GM12878 (cell line): ENCODE data around the gene CD244. TPM values are rescaled to one million over a fixed set of nuclear protein-coding genes. Genes with fewer than 3 reads are reported as not detected.
A peak's percentile ranks its signal among the peaks of the same experiment; 100 is the strongest.

Source experiments
- ATAC-seq: fragments of 200-7000 bp; cut with Tn5 transposase; 3 replicates; pipeline ENCODE4 v1.9.1; 2020; ENCODE audit warnings: mild to moderate bottlenecking, moderate library complexity
- BruUV-seq: library from RNA; stranded (reverse); fragments of 400-500 nt; replicated peaks from 2 replicates; lab custom pipeline; 2021; lab: Mats Ljungman, UMichigan
- CTCF ChIA-PET: fragments of 300-600 bp; sonication (Branson Sonifier 250); formaldehyde crosslinking; extraction: SDS; loops from one replicate; lab custom pipeline; 2021; ENCODE audit warnings: inconsistent platforms; lab: Yijun Ruan, JAX
- POLR2A ChIA-PET: fragments of 350-600 bp; formaldehyde crosslinking; extraction: SDS; loops from one replicate; lab custom pipeline; 2021; ENCODE audit warnings: inconsistent platforms; lab: Charles Lee
- RAD21 ChIA-PET: fragments of 300-600 bp; sonication (Branson Sonifier 250); formaldehyde crosslinking; loops from one replicate; lab custom pipeline; 2023; ENCODE audit warnings: antibody characterized with exemption; ENCODE audit not compliant: unreplicated experiment; lab: Charles Lee
- SMC1A ChIA-PET: fragments of 300-600 bp; sonication (Branson Sonifier 250); formaldehyde crosslinking; loops from one replicate; lab custom pipeline; 2023; ENCODE audit not compliant: unreplicated experiment, uncharacterized antibody; lab: Charles Lee
- DNase-seq: peaks from one replicate; pipeline ENCODE4 v3.0.0-alpha.2; 2011; ENCODE audit warnings: low read depth, low spot score
- FAIRE-seq: peaks from 3 replicates; lab custom pipeline; 2011; peaks lifted over from hg19 to GRCh38; lab: Jason Lieb, UNC
- H2AFZ ChIP-seq: 2 replicates; pipeline ENCODE4 v1.6.0; 2011; ENCODE audit warnings: low read depth, low read length, control low read depth; ENCODE audit not compliant: control insufficient read depth
- H3K27ac ChIP-seq: 2 replicates; pipeline ENCODE4 v1.5.1; 2011; ENCODE audit warnings: control low read depth; ENCODE audit not compliant: control insufficient read depth, insufficient read depth
- H3K27me3 ChIP-seq, 2 experiments: replicated peaks in 1 of 2; 2 replicates each; pipeline versions ENCODE4 v1.6.0 to v1.6.1; 2011; ENCODE audit warnings: low read length in 1 of 2; ENCODE audit not compliant: control insufficient read depth in 2 of 2, insufficient read depth in 2 of 2
- H3K36me3 ChIP-seq, 2 experiments: 2 replicates each; pipeline ENCODE4 v1.5.1; 2011; ENCODE audit warnings: low read length in 1 of 2; ENCODE audit not compliant: control insufficient read depth in 2 of 2, insufficient read depth in 2 of 2
- H3K4me1 ChIP-seq: 2 replicates; pipeline ENCODE4 v1.6.1; 2011; ENCODE audit warnings: mild to moderate bottlenecking, low read length, moderate library complexity, mixed read lengths; ENCODE audit not compliant: control insufficient read depth, insufficient read depth
- H3K4me2 ChIP-seq: 2 replicates; pipeline ENCODE4 v1.6.0; 2011; ENCODE audit warnings: control low read depth; ENCODE audit not compliant: control insufficient read depth, insufficient read depth
- H3K4me3 ChIP-seq: fragments of 200-600 bp; sonication (generic); 2 replicates; pipeline ENCODE4 v1.5.1; 2016
- H3K79me2 ChIP-seq: 2 replicates; pipeline ENCODE4 v1.6.0; 2011; ENCODE audit warnings: low read length; ENCODE audit not compliant: control insufficient read depth, insufficient read depth
- H3K9ac ChIP-seq: 2 replicates; pipeline ENCODE4 v1.8.0; 2011; ENCODE audit warnings: low read length, control low read depth, mixed read lengths; ENCODE audit not compliant: control insufficient read depth, insufficient read depth
- H3K9me3 ChIP-seq: replicated peaks from 3 replicates; pipeline ENCODE4 v1.5.1; 2011; ENCODE audit warnings: mild to moderate bottlenecking, low read length; ENCODE audit not compliant: control insufficient read depth, insufficient read depth
- H4K20me1 ChIP-seq: 2 replicates; pipeline ENCODE4 v1.6.0; 2011; ENCODE audit not compliant: control insufficient read depth, insufficient read depth
- BACH1 ChIP-seq: fragments of 450-650 bp; IDR thresholded peaks from 2 replicates; pipeline ENCODE4 v1.6.1; 2017; ENCODE audit warnings: mild to moderate bottlenecking, borderline replicate concordance
- BRCA1 ChIP-seq: IDR thresholded peaks from 2 replicates; pipeline ENCODE4 v1.6.1; 2011; ENCODE audit warnings: low read depth, low read length, improper control_type of control experiment
- CHD1 ChIP-seq: IDR thresholded peaks from 2 replicates; pipeline ENCODE4 v1.6.1; 2012; ENCODE audit warnings: low read depth, low read length, improper control_type of control experiment
- CREB1 ChIP-seq: IDR thresholded peaks from 2 replicates; pipeline ENCODE4 v1.6.1; 2012; ENCODE audit warnings: low read depth, mild to moderate bottlenecking, inconsistent platforms
- E2F8 ChIP-seq: fragments of 450-650 bp; IDR thresholded peaks from 2 replicates; pipeline ENCODE4 v1.6.1; 2018; ENCODE audit warnings: mild to moderate bottlenecking, low read depth, moderate library complexity; ENCODE audit not compliant: partially characterized antibody
- ESRRA ChIP-seq: IDR thresholded peaks from 2 replicates; pipeline ENCODE4 v1.6.1; 2012; ENCODE audit warnings: mild to moderate bottlenecking, low read length, improper control_type of control experiment
- FOS ChIP-seq: IDR thresholded peaks from 3 replicates; pipeline ENCODE4 v1.6.1; 2011; ENCODE audit warnings: borderline replicate concordance; ENCODE audit not compliant: insufficient read length; ENCODE audit errors: extremely low read depth
- NFIC ChIP-seq: IDR thresholded peaks from 2 replicates; pipeline ENCODE4 v1.6.1; 2012; ENCODE audit warnings: low read depth, mild to moderate bottlenecking, inconsistent platforms, low read length, moderate library complexity
- RBBP5 ChIP-seq: fragments of 200-600 bp; sonication (generic); conservative IDR thresholded peaks from 2 replicates; pipeline ENCODE4 v1.6.1; 2016
- ZNF274 ChIP-seq: IDR thresholded peaks from one replicate; pipeline ENCODE4 v1.8.0; 2011; ENCODE audit not compliant: insufficient read length, insufficient read depth
- ZZZ3 ChIP-seq: IDR thresholded peaks from 2 replicates; pipeline ENCODE4 v1.6.1; 2011; ENCODE audit warnings: low read depth; ENCODE audit not compliant: control insufficient read depth, insufficient read length
- WGBS: methylation state at CpG from one replicate; pipeline ENCODE4 v1.1.6; 2016; ENCODE audit warnings: low lambda C conversion rate; ENCODE audit not compliant: insufficient replicate concordance, insufficient coverage; ENCODE audit errors: missing lambda C conversion rate; 5-methylcytosine and 5-hydroxymethylcytosine counted together
- in situ Hi-C: fragments of 300-500 bp; cut with MboI; formaldehyde crosslinking; loops from 9 replicates; pipeline ENCODE4 v1.14.3; 2018; ENCODE audit warnings: mixed read lengths
- intact Hi-C: fragments of 100-400 bp; cut with micrococcal nuclease; formaldehyde crosslinking; loops from one replicate; pipeline ENCODE4 v1.14.2; 2022; ENCODE audit not compliant: unreplicated experiment
- polyA plus RNA-seq, 11 experiments: library from polyadenylated mRNA; depleted of rRNA in 4 of 11; unstranded in 6 of 11; stranded (reverse) in 5 of 11; fragments of >200 nt; fragmentation: Nextera tagmentation in 4 of 11; fragmentation: Illumina TruSeq in 1 of 11; extraction: Ambion mirVana in 4 of 11; extraction: Trizol in 1 of 11; gene quantifications; 1 replicate in 1 of 11; 2 replicates in 10 of 11; pipeline versions ENCODE4 v1.2.1 to v1.2.3, GENCODE V29; 2011 to 2016; ENCODE audit warnings: inconsistent platforms in 2 of 11, missing spikeins in 2 of 11, low read depth in 1 of 11
- total RNA-seq, 4 experiments: library from RNA; depleted of rRNA in 3 of 4; stranded (reverse); fragments of >200 nt in 3 of 4; fragmentation: Illumina TruSeq in 1 of 4; extraction: Trizol in 1 of 4; gene quantifications; 2 replicates each; pipeline versions ENCODE4 v1.2.1 to v1.2.3, GENCODE V29; 2013 to 2021
- TF ChIP-seq, protein P1 (sequence below): fragments of 450-650 bp; IDR thresholded peaks from 2 replicates; pipeline ENCODE4 v1.6.1; 2016; ENCODE audit warnings: mild to moderate bottlenecking, moderate library complexity, borderline replicate concordance
- TF ChIP-seq, protein P2 (sequence below): fragments of 450-650 bp; IDR thresholded peaks from 2 replicates; pipeline ENCODE4 v1.6.1; 2017; ENCODE audit warnings: antibody characterized with exemption, mild to moderate bottlenecking, moderate library complexity

The CD244 gene
- total and polyA plus RNA-seq, 10 of the 15 experiments (the other 5 are each of a cell fraction or from before 2014, with no cell fraction given): 0.24 to 13.6 (median 0.73) TPM

DNA sequence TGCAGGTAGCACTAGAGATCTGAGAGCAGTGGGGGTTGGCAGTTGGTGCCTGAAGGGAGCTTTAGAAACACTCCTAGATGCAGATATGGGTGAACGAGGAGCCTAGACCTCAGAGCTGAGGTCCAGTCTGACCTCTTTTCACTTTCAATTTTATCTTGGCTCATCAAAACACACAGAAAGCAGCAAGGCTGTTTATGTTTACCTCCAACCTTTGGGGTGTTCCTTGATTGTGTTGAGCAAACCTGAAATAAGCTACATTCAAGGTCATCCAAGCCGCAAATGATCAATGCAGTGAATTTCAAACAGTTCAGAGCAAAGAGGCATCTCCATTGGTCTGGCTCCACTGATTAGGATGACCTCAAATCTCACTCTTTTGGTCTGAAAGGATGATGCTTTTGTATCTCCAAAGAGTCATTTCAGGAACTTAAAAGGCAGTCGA, 65.4 kb downstream of the CD244 start (continued):
- TF ChIP-seq, protein P1, sequence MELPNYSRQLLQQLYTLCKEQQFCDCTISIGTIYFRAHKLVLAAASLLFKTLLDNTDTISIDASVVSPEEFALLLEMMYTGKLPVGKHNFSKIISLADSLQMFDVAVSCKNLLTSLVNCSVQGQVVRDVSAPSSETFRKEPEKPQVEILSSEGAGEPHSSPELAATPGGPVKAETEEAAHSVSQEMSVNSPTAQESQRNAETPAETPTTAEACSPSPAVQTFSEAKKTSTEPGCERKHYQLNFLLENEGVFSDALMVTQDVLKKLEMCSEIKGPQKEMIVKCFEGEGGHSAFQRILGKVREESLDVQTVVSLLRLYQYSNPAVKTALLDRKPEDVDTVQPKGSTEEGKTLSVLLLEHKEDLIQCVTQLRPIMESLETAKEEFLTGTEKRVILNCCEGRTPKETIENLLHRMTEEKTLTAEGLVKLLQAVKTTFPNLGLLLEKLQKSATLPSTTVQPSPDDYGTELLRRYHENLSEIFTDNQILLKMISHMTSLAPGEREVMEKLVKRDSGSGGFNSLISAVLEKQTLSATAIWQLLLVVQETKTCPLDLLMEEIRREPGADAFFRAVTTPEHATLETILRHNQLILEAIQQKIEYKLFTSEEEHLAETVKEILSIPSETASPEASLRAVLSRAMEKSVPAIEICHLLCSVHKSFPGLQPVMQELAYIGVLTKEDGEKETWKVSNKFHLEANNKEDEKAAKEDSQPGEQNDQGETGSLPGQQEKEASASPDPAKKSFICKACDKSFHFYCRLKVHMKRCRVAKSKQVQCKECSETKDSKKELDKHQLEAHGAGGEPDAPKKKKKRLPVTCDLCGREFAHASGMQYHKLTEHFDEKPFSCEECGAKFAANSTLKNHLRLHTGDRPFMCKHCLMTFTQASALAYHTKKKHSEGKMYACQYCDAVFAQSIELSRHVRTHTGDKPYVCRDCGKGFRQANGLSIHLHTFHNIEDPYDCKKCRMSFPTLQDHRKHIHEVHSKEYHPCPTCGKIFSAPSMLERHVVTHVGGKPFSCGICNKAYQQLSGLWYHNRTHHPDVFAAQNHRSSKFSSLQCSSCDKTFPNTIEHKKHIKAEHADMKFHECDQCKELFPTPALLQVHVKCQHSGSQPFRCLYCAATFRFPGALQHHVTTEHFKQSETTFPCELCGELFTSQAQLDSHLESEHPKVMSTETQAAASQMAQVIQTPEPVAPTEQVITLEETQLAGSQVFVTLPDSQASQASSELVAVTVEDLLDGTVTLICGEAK: no peak
- no peak for TF ChIP-seq ZZZ3
- TF ChIP-seq NFIC: peak; percentile 81; the same call in 1 of the 2 replicates
- TF ChIP-seq BRCA1: no peak

- intact Hi-C loops: loop anchor here (1.0 kb wide), 1 partner anchor 34 kb away; no protein-coding TSS in a partner anchor
- in situ Hi-C loops: no loop called here
- Histone ChIP-seq H3K4me1 (peaks cover 42% of the 10 kb centered on the region), H4K20me1 (no peaks in the 10 kb centered on the region), H3K9me3 (no peaks in the 10 kb centered on the region), H3K36me3 (no peaks in the 10 kb centered on the region), H3K27me3 (no peaks in the 10 kb centered on the region), H3K79me2 (peaks cover 3% of the 10 kb centered on the region), H3K4me3 (peak within 1 kb of the TSS; percentile 63), H3K9ac (peak within 1 kb of the TSS; percentile 50), H2AFZ (peak within 1 kb of the TSS; percentile 44), H3K4me2 (peak within 1 kb of the TSS; percentile 94), H3K27ac (peak within 1 kb of the TSS; percentile 78)
- ChIA-PET CTCF (interaction anchor here (1.0 to 9.3 kb wide), 13 partner anchors 19 to 159 kb away, joined by 3 to 192 read pairs (median 8); partner anchors contain the start of gene ITLN2), RAD21 (interaction anchor here (0.7 to 6.8 kb wide), 15 partner anchors 15 to 194 kb away, joined by 3 to 53 read pairs (median 6); partner anchors contain the start of genes CD244 and ITLN2), POLR2A (interaction anchor here (0.6 to 2.7 kb wide), 7 partner anchors 15 to 274 kb away, joined by 3 to 9 read pairs (median 4); partner anchors contain the start of gene ARHGAP30), SMC1A (interaction anchor here (1.0 to 7.1 kb wide), 20 partner anchors 10 to 159 kb away, joined by 3 to 86 read pairs (median 8); partner anchors contain the start of genes CD244, ITLN2 and SLAMF7)
- FAIRE-seq: peak; percentile 87
- peak; percentile 97 for DNase-seq
- 2% methylated on average over 4 of the region's 4 CpGs for WGBS
- no TSS peak for BruUV-seq
- ATAC-seq: peak; percentile 79
- TF ChIP-seq FOS (no peak), ESRRA (peak; percentile 50; the same call in 1 of the 2 replicates), ZNF274 (no peak), CHD1 (no peak), RBBP5 (no peak), E2F8 (no peak), BACH1 (peak; percentile 91), CREB1 (peak; percentile 88)
- TF ChIP-seq, protein P2, sequence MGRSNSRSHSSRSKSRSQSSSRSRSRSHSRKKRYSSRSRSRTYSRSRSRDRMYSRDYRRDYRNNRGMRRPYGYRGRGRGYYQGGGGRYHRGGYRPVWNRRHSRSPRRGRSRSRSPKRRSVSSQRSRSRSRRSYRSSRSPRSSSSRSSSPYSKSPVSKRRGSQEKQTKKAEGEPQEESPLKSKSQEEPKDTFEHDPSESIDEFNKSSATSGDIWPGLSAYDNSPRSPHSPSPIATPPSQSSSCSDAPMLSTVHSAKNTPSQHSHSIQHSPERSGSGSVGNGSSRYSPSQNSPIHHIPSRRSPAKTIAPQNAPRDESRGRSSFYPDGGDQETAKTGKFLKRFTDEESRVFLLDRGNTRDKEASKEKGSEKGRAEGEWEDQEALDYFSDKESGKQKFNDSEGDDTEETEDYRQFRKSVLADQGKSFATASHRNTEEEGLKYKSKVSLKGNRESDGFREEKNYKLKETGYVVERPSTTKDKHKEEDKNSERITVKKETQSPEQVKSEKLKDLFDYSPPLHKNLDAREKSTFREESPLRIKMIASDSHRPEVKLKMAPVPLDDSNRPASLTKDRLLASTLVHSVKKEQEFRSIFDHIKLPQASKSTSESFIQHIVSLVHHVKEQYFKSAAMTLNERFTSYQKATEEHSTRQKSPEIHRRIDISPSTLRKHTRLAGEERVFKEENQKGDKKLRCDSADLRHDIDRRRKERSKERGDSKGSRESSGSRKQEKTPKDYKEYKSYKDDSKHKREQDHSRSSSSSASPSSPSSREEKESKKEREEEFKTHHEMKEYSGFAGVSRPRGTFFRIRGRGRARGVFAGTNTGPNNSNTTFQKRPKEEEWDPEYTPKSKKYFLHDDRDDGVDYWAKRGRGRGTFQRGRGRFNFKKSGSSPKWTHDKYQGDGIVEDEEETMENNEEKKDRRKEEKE: no peak
Measured at GRCh38 chr1:160795951-160796383, 66.7 kb downstream of the CD244 start, which contains the start of gene LY9. TSS of gene LY9 (plus strand) at chr1:160796174. CDS start at chr1:160796188, 14 bp downstream.
